Lower leg skin (tissue), 4 donors: ENCODE data around the gene BSX. TPM values are rescaled to one million over a fixed set of nuclear protein-coding genes. Genes with fewer than 3 reads are reported as not detected.
A peak's percentile ranks its signal among the peaks of the same experiment; 100 is the strongest.

Experiments
- DNase-seq, 2 donors: peaks; one replicate each; pipeline ENCODE4 v3.0.0-alpha.2; 2019; ENCODE audit warnings: low spot score in 2 of 2
- H3K4me3 ChIP-seq: fragments of 200-600 bp; sonication (generic); 2 replicates; pipeline ENCODE4 v1.5.1; 2017; ENCODE audit warnings: mild to moderate bottlenecking, low read depth; ENCODE audit not compliant: poor library complexity, severe bottlenecking
- CTCF ChIP-seq, 3 donors: fragments of 450-650 bp; IDR thresholded peaks; one replicate each; pipeline ENCODE4 v1.5.1; 2016; ENCODE audit warnings: antibody characterized with exemption in 3 of 3, mild to moderate bottlenecking in 3 of 3, moderate library complexity in 2 of 3
- POLR2A ChIP-seq, 2 donors: fragments of 450-650 bp; IDR thresholded peaks; one replicate each; pipeline ENCODE4 v1.6.1; 2016 to 2017; ENCODE audit warnings: antibody characterized with exemption in 2 of 2, mild to moderate bottlenecking in 1 of 2, moderate library complexity in 1 of 2
- WGBS, 2 donors: methylation state at CpG; one replicate each; pipeline ENCODE4 v1.1.5; 2018; 5-methylcytosine and 5-hydroxymethylcytosine counted together
- intact Hi-C: fragments of 100-400 bp; cut with DNase I; formaldehyde crosslinking; loops from one replicate; pipeline ENCODE4 v1.15.0; 2023; ENCODE audit warnings: low total_unique reads
- total RNA-seq, 4 donors: library from RNA; depleted of rRNA; stranded (reverse); fragments of >200 nt; gene quantifications; one replicate each; pipeline ENCODE4 v1.1.0, GENCODE V29; 2016

The BSX gene
- total RNA-seq, 4 donors from 2014 or later, result not detected

- intact Hi-C loops, result no loop called here
- no peak for DNase-seq
- WGBS, 2 donors, result 11 to 16% methylated on average over 26 of the region's 26 CpGs
- H3K4me3 ChIP-seq, result peak overlapping the region; percentile 48
- no peak for TF ChIP-seq POLR2A (IDR thresholded peaks at IDR 0.05)
- no peak for TF ChIP-seq CTCF (IDR thresholded peaks at IDR 0.05)
Observed at GRCh38 chr11:122983438-122984185, 2.0 kb upstream of the BSX start.

GRCh38 chr11:122979815-122980595 lies 1.6 kb downstream of the BSX start:
- H3K4me3 ChIP-seq, result no peak overlapping the region
- WGBS, 2 donors, result 4% methylated on average over 27 of the region's 27 CpGs
- TF ChIP-seq CTCF (IDR thresholded peaks at IDR 0.05) (no peak), POLR2A (IDR thresholded peaks at IDR 0.05) (no peak)
- no peak for DNase-seq
- intact Hi-C loops, result no loop called here

- H3K4me3 ChIP-seq, result no peak overlapping the region
- 3 to 6% methylated on average over 44 of the region's 44 CpGs for WGBS, 2 donors
- intact Hi-C loops, result no loop called here
- no peak for TF ChIP-seq POLR2A (IDR thresholded peaks at IDR 0.05)
- no peak for TF ChIP-seq CTCF (IDR thresholded peaks at IDR 0.05)
- no peak for DNase-seq
Observed at GRCh38 chr11:122979103-122979814, 2.4 kb downstream of the BSX start.

- no peak for TF ChIP-seq POLR2A (IDR thresholded peaks at IDR 0.05)
- no peak for TF ChIP-seq CTCF (IDR thresholded peaks at IDR 0.05)
- no peak for DNase-seq
- no peak overlapping the region for H3K4me3 ChIP-seq
- intact Hi-C loops, result no loop called here
- 11 to 12% methylated on average over 7 of the region's 7 CpGs for WGBS, 2 donors
Observed at GRCh38 chr11:122978299-122978620, 3.4 kb downstream of the BSX start.

GRCh38 chr11:122977470-122978298 lies 4.0 kb downstream of the BSX start:
- 5% methylated on average over 45 to 49 of the region's 50 CpGs for WGBS, 2 donors
- intact Hi-C loops, result no loop called here

More at GRCh38 chr11:122977470-122978298, 4.0 kb downstream of the BSX start:
- no peak overlapping the region for H3K4me3 ChIP-seq
- TF ChIP-seq CTCF (IDR thresholded peaks at IDR 0.05) (no peak), POLR2A (IDR thresholded peaks at IDR 0.05) (no peak)
- no peak for DNase-seq
